OCI-M2 (cell line): ENCODE results near the gene TRPV5.

Experiments
- DNase-seq: peaks from one replicate; lab custom pipeline; 2025; ENCODE audit not compliant: unreplicated experiment; lab: John Stamatoyannopoulos, UW

TRPV5 gene

GRCh38 chr7:142910481-142910880, 23.1 kb downstream of the TRPV5 start:
- no peak for DNase-seq

- no peak for DNase-seq
Measured at GRCh38 chr7:142910031-142910433, 23.5 kb downstream of the TRPV5 start.

DNA sequence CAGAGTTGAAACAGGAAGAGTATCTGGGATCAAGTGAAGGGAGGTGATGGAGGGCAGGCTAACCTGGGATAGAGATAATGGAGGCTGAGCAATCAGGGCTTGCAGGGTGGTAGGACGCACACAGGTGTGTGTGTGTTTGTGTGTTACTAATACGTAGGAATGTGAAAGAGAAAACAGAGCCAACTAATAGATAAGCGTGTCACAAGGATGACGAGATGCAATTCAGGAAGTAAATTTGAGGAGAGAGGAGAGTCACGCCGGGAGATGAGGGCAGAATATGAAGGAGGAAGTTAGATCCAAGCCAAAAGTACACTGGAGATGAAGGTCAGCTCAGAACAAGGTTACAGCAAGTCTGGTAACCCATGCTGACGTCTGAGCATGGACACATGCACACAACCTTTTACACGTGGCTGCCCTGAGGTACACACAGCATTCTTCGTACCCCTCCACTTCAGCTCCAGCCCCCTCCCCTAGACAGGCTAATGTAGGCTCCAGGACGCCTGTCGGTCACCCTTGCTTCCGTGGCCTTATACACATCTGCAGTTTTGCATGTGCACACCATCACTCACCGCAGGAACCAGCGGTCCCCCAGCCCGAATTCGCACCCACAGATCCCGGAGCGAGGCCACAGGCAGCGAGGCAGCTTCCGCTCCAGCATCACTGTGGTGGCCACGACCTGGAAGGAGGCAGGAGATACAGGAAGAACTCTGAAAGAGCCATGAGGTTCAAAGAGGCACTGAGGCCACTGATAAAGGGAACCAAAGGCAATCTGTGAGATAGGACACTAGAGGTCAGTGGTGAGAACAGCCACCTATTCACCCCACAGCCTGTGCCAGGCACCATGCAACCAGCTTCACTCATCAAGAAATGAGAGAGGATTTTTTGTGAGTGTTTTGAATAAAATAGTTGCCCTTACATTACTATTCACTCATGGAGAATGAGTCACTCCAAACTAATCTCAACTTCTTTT, 24.3 kb downstream of the TRPV5 start:
- DNase-seq, result no peak

GRCh38 chr7:142908290-142908689, 25.3 kb downstream of the TRPV5 start:
- no peak for DNase-seq

- no peak for DNase-seq
Measured at GRCh38 chr7:142906643-142907042, 26.9 kb downstream of the TRPV5 start.

DNA sequence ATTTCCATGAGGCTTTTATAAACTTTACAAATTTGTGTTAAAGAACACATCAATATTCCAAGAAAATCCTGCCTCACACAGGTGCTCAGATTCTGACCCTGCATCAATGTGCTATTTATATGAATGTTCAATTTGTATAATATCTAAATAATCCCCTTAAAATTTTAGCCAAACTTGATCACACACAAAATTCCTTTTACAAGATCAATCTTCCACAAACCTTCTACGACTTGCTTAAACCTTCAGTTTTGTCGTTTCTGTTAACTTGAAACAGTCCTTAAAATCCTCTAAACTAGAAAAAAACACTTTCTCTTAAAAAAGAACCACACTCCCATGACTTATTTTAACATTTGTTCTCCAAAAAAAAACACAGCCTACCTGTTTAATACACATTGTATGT, 27.8 kb downstream of the TRPV5 start:
- no peak for DNase-seq

DNA sequence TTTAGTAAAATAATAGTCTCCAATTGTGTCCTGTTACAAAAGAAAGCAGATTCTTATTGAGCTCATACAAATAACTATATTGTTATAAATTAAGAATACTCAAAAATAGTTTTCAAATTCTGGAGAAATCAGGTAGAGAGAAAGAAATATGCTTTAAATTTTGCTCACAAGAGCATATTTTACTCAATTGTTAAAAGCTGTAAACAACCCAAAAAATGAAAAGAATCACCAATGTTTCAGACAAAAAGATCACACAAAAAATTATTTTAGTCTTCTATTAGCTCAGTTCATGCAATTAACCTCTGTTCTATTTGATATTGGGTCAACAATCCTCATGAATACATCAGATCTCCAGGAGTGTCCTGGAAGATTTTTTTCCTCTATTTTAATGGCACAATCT, 29.4 kb downstream of the TRPV5 start:
- no peak for DNase-seq

DNA sequence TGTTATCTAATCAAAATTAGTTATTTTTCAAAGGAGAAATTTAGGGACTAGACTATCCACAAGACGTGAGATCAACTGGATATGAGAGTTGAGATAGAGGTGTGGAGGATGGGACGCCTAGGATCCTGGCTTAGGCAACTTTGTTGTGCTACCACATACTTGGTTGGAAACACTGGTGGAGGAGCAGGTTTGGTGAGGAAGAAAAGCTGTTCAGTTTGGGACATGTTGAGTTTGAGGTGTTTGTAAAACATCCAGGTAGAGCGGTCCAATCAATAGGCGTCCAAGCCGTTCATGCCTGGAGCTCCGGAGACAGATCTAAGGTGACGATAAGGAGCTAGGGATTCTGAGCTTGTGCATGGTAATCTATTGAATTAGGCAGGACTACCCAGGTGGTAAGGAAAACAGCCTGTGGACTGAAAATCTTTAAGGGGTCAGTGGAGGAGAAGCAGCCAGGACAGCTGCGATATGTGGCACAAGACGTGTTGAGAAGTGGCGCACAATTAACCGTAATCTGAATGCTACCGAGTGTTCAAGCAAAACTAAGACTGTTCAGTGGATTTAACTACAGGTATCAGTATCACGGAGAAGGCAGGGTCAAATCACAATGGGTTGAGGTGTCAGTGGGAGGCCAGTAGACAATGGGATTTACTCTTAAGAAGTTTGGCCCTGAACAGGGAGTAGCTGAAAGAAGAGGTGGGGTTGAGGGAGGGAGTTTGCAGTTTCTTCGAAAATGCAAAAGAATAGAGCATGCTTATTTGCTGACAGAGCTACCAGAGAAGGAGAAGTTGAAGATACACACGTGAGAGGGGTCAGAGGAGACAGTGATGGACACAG, 31.9 kb downstream of the TRPV5 start:
- no peak for DNase-seq

DNA sequence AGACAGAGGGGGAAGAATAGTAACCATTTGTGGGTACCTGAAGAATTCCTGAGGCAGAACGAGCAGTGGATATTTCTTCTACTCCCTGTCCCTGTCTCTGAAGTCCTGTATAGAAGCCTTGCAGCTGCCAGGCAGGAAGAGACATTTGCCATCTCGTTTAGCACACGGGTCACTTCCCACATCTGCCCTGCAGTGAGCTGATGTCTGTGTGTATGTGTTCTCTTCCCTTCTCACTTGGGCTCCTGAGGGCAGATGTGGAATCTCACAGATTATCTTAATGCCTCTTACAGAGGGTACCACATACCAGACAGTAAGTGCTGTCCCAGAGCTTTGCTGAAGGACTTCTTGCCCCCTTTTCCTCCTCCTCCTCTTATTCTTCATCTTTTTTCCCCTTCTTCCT, 33.9 kb downstream of the TRPV5 start:
- DNase-seq, result no peak

DNA sequence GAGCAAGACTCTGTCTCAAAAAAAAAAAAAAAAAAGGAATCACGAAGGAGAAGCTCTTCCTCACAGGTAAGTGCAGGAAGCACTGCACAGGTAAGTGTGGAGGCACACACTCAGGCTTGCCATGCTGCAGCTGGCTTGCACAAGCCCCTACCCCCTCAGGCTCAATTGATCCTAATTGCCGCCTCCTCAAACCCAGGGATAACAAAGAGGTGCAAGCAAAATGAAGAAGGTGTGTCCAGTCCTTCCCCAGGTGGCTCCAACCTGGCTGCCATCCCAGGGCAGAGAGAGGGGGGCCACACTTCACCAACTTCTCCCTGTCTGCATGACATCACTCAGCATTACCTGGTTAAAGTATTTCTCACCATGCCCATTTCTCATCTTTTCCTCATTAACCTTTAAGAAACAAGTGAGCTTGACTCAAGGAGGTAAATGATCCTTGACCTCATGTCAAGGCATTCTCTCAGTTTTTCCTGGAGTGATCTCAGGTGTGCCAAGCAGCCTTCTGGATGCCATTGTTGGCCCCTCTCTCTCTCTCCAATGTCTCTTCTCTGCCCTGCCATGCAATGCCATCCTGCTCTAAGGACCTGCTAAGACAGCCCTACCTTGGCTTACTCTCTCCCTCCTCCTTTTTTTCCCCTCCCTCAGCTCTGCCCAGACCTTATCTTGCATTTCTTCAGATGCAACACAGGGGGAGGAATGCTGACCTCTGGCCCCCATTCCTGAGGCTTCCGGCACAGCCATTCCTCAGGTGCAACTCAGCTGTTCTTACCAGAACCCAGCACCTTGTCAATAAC, 35.0 kb downstream of the TRPV5 start:
- no peak for DNase-seq

DNA sequence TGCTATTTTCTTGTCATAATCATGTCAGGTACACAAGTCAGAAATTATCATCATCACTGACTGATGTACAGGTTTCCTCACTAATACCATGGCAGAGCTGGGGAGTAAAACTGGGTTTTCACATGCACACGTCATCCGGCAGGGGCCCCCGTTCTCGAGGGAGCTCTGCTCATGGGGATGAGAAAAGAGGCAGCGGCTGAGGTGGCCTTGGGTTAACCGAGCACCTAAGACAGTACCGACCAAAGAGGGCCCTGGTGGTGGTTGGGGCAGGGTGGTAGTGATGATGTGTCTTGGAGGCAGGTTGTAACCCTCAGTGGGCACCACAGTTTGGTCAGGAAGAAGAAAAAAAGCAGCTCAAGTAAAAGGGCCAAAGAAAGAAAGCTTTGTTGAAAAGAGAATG, 35.9 kb downstream of the TRPV5 start:
- DNase-seq, result no peak

DNA sequence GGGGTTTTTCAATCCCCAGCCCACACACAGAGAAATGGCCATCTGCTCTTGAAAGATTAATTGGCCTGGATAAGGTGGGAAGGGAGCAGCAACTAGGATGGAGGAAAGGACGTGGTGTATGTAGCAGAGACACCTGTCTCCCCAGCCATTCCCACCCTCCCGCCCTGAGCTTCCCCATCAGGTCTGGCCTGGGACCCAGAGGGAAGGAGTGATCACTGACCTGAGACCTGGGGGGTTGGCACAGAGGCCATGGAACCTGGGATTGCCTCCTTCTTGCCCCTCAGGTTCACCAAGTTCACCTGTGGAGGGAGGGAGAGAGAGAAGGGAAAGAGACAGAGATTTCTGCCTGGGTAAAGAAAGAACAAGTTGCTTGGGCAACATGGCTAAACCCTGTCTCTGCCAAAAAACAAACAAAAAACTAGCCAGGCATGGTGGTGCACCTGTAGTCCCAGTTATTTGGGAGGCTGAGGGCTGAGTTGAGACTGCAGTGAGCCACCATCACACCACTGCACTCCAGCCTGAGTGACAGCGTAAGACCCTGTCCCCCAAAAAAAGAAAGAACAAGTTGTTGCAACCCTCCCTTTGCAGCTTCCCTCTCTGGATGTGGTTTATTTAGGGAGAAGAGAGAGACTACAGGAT, 36.7 kb downstream of the TRPV5 start:
- DNase-seq, result no peak

GRCh38 chr7:142896151-142896550, 37.4 kb downstream of the TRPV5 start:
- no peak for DNase-seq

- DNase-seq, result no peak
Measured at GRCh38 chr7:142894985-142895593, 38.5 kb downstream of the TRPV5 start.

DNA sequence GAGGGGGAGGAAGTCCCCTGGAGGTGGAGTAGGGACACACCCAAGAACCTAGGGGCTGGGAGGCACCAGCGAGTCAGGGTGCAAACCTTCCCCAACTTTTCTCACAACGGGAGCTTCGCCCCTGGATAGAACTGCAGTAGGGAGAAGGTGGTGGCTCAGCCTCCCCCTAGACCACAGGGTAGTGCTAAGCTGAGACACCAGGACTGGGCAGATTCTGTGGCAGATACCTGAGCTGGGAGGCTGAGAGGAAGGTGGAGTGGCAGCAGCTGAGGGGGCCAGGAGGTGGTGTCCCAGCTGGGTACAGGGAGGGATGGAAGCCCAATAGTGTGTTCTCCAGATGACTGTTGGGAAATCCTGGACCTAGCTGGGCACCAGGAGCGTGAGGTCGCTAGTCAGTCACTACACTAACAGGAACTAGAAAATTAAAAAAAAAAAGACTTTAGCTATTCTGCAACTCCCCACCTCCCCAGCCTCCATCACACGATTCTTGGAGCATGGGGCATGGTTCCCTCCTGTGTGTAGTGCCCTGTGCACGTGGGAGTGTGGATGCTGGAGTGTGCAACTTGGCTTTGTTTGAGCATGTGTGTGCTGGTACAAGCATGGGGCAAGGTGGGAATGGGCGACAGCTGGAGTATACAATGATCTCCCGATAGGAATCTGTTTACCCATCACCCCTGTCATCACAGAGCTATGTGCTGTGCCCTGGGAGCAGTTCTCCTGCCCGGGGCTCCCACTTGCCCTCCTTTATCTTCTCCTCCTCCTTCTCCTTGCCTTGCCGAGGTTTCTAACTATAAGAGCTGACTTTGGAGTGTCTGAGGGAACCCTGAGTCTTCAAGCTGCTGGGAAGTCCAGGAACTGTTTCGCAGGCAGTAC, 39.2 kb downstream of the TRPV5 start:
- no peak for DNase-seq

DNA sequence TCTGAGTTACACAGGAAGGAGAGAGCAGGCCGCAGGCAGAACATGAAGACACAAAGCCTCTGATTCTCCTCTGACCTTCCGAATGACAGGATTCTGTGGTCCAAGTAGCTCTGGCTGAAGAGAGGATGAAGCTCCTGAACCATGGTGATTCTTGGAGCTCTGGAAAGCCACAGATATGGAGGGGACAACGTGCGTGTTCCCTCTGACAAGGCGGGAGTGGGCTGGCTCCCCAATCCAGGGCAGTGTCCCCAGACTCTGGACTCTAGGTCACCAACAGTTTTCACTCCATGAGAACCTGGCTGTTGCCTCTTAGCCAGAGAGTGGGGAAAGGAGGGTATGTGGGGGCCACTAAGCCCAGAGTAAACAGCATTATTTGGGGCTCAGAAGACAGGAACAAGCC, 40.6 kb downstream of the TRPV5 start:
- DNase-seq, result no peak

- DNase-seq, result no peak
Measured at GRCh38 chr7:142891490-142892082, 42.0 kb downstream of the TRPV5 start.

- no peak for DNase-seq
Measured at GRCh38 chr7:142890874-142891485, 42.6 kb downstream of the TRPV5 start.

DNA sequence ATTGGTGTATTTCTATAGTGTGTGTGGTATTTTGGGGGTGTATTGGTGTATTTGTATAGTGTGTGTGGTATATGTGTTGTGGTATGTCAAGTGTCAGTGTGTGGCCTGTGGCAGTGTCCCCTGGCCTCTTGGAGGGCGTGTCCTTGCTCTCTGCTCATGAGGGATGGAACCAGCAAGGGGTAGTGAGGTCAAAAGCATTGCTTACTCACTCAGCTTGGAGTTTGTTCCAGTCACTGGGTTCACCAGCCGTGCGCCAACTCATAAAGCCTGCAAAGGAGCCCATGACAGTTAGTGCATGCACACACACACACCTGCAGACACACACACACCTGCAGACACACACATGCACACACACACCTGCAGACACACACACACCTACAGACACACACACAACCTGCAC, 43.7 kb downstream of the TRPV5 start:
- no peak for DNase-seq
